ENCODE measurements around the gene SVEP1. TPM values are rescaled to one million over a fixed set of nuclear protein-coding genes. Genes with fewer than 3 reads are reported as not detected.

The SVEP1 gene
- total RNA-seq, 1 donor from 2014 or later: 0.35 TPM

DNA sequence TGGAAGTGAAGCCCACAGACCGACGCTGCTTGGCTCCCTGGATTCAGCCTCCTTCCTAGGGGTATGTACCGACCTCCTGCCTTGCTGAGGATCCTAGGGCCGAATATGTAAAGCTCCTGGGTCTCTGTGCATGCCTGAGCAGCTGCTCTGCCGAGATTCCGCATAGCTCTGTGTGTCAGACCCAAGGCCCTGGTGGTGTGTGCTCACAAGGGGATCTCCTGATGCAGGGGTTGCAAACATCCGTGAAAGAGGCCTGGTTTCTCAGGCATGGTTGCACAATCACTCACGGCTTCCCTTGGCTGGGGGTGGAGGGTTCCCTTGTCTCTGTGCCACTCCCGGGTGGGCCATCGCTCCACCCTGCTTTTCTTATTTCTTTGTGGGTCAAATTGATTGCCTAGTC is 19.9 kb upstream of the SVEP1 start:
- DNase-seq (ENCODE audit: low read depth): no peak
- TF ChIP-seq, protein P1, sequence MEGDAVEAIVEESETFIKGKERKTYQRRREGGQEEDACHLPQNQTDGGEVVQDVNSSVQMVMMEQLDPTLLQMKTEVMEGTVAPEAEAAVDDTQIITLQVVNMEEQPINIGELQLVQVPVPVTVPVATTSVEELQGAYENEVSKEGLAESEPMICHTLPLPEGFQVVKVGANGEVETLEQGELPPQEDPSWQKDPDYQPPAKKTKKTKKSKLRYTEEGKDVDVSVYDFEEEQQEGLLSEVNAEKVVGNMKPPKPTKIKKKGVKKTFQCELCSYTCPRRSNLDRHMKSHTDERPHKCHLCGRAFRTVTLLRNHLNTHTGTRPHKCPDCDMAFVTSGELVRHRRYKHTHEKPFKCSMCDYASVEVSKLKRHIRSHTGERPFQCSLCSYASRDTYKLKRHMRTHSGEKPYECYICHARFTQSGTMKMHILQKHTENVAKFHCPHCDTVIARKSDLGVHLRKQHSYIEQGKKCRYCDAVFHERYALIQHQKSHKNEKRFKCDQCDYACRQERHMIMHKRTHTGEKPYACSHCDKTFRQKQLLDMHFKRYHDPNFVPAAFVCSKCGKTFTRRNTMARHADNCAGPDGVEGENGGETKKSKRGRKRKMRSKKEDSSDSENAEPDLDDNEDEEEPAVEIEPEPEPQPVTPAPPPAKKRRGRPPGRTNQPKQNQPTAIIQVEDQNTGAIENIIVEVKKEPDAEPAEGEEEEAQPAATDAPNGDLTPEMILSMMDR (conservative IDR thresholded peaks at IDR 0.05; ENCODE audit: low read depth, low read length): no peak
- no peak overlapping the region for H3K4me3 ChIP-seq (ENCODE audit: low read depth, low read length)

DNA sequence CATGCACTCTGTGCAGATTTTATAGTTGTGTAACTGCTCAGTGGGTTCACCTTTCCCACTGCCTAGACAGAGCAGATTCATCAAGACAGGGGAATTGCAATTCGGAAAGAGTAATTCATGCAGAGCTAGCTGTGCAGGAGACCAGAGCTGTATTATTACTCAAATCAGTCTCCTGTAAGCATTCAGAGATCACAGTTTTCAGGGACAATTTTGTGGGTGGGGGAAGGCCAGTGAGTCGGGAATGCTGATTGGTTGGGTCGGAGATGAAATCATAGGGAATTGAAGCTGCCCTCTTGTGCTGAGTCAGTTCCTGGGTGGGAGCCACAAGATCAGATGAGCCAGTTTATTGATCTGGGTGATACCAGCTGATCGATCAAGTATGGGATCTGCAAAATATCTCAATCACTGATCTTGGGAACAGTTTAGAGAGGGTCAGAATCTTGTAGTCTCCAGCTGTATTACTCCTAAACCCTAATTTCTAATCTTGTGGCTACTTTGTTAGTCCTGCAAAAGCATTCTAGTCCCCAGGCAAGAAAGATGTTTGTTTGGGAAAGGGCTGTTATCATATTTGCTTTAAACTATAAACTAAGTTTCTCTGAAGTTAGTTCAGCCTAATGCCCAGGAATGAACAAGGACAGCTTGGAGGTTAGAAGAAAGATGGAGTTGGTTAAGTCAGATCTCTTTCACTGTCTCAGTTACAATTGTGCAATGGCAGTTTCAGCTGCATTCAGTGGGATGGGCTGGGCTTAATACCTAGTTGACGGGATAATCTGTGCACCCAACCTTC is 12.7 kb upstream of the SVEP1 start:
- H3K4me3 ChIP-seq (ENCODE audit: low read depth, low read length): no peak overlapping the region
- DNase-seq (ENCODE audit: low read depth): no peak
- TF ChIP-seq, protein P1 (conservative IDR thresholded peaks at IDR 0.05; ENCODE audit: low read depth, low read length): no peak

DNA sequence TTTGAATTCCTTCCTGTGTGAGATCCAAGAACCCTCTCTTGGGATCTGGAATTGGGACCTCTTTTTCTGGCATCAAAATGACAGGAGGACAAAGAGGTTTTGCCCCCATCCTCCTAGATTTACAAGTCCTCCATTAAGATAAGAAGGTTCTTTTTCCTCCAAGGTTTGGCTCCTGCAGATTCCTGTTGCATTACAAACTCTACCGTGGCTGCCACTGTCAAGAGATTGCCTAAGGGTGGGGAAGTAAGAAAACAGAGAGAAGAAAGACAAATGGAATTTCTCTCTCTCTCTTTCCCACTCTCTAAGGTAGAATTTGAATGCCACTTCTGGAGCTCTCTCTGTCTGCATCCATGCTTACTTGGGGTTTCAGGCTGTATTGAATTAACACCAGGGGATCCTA is 12.0 kb upstream of the SVEP1 start:
- TF ChIP-seq, protein P1 (conservative IDR thresholded peaks at IDR 0.05; ENCODE audit: low read depth, low read length): no peak
- no peak overlapping the region for H3K4me3 ChIP-seq (ENCODE audit: low read depth, low read length)
- no peak for DNase-seq (ENCODE audit: low read depth)

- TF ChIP-seq, protein P1 (conservative IDR thresholded peaks at IDR 0.05; ENCODE audit: low read depth, low read length): no peak
- no peak for DNase-seq (ENCODE audit: low read depth)
- H3K4me3 ChIP-seq (ENCODE audit: low read depth, low read length): no peak overlapping the region
Measured at GRCh38 chr9:110590816-110591215, 11.3 kb upstream of the SVEP1 start.

DNA sequence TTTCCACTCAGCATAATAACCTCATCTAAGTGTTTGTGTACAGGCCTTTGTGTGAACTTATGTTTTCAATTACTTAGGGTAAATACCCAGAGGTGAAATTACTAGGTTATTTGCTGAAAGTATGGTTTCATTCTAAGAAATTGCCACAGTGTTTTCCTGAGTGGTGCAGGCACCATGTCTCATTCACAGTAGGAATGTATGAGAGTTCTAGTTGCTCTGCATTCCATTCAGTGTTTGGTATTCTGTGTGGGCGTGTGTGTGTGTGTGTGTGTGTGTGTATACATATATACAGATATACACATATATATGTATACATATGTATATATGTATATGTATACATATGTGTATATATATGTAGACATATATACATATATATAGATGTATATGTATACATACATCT is 8.8 kb upstream of the SVEP1 start:
- DNase-seq (ENCODE audit: low read depth): no peak
- TF ChIP-seq, protein P1 (conservative IDR thresholded peaks at IDR 0.05; ENCODE audit: low read depth, low read length): no peak
- H3K4me3 ChIP-seq (ENCODE audit: low read depth, low read length): no peak overlapping the region

- TF ChIP-seq, protein P1 (conservative IDR thresholded peaks at IDR 0.05; ENCODE audit: low read depth, low read length): no peak
- no peak for DNase-seq (ENCODE audit: low read depth)
- H3K4me3 ChIP-seq (ENCODE audit: low read depth, low read length): no peak overlapping the region
Measured at GRCh38 chr9:110583237-110583636, 3.7 kb upstream of the SVEP1 start.

DNA sequence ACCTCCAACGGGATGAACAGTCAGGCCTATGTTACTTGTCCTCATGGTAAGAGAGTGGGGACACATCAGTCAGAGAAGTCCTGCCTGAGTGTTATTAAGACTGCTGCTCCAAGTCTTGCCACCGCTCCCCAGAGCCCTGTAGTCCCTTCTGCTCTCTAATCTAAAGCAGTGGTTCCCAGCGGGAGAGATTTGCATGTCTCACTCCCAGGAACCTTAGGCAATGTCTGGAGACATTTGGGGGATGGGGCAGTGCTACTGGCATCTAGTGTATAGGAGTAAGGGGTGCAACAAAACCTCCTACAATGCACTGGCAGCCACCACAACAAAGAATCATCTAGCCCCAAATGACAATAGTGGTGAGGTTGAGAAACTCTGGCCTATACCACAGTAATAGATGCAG is 2.6 kb upstream of the SVEP1 start:
- DNase-seq (ENCODE audit: low read depth): no peak
- TF ChIP-seq, protein P1 (conservative IDR thresholded peaks at IDR 0.05; ENCODE audit: low read depth, low read length): no peak
- H3K4me3 ChIP-seq (ENCODE audit: low read depth, low read length): no peak overlapping the region

Data from epithelial cell of proximal tubule (primary cell).